ENCODE measurements around the gene PMFBP1. TPM values are rescaled to one million over a fixed set of nuclear protein-coding genes. Genes with fewer than 3 reads are reported as not detected.

The PMFBP1 gene
- total RNA-seq, 1 experiment from 2014 or later = 2.7 TPM

DNA sequence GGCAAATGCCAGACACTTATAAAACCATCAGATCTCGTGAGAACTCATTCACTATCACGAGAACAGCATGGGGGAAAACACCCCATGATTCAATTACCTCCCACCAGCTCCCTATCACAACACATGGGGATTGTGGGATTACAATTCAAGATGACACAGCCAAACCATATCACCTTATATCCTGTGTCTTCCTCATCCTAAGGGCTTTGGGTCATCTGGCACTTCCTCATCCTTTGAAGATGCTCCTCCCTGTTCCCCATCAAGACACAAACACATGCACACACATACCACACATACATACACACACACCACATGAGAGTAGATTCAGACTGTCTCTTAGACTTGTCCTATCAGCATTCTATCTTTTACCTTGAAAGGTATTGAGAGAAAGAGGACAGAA lies 2.8 kb upstream of the PMFBP1 start:
- Histone ChIP-seq H3K18ac (ENCODE audit: insufficient read length, low read depth, low read length) (no peak overlapping the region), H3K4me1 (ENCODE audit: insufficient read depth, low read length) (no peaks in the 10 kb centered on the region), H4K91ac (ENCODE audit: insufficient read length, low read depth, low read length) (no peak overlapping the region), H3K9ac (ENCODE audit: extremely low read depth, insufficient read length, low read length) (no peak overlapping the region), H4K20me1 (ENCODE audit: control insufficient read depth, insufficient read depth, insufficient read length) (no peaks in the 10 kb centered on the region), H3K4me2 (ENCODE audit: insufficient read depth, insufficient read length, low read length) (no peak overlapping the region), H2BK12ac (ENCODE audit: insufficient read length, low read depth, low read length) (no peak overlapping the region), H3K9me3 (ENCODE audit: control insufficient read depth, low read depth, low read length) (no peaks in the 10 kb centered on the region), H3K23me2 (ENCODE audit: insufficient read length, low read depth, low read length, poor library complexity, severe bottlenecking) (no peaks in the 10 kb centered on the region), H3K14ac (ENCODE audit: insufficient read depth, low read length) (no peak overlapping the region), H3K23ac (ENCODE audit: insufficient read length, low read depth, low read length) (no peak overlapping the region), H2AK5ac (ENCODE audit: insufficient read length, low read length) (no peak overlapping the region), H2AFZ (ENCODE audit: low read length) (no peak overlapping the region), H2BK5ac (ENCODE audit: insufficient read length, low read length) (no peak overlapping the region), H3T11ph (ENCODE audit: low read length) (no peak overlapping the region), H3K27ac (ENCODE audit: insufficient read length, low read depth, low read length) (no peak overlapping the region), H2BK20ac (ENCODE audit: low read depth, low read length, poor library complexity, severe bottlenecking) (no peak overlapping the region), H2BK15ac (ENCODE audit: low read depth, low read length) (no peak overlapping the region), H2BK120ac (ENCODE audit: low read depth, low read length, poor library complexity, severe bottlenecking) (no peak overlapping the region), H3K27me3 (ENCODE audit: insufficient read depth, low read length) (no peaks in the 10 kb centered on the region), H3K79me1 (ENCODE audit: insufficient read depth, low read depth, low read length, poor library complexity, severe bottlenecking) (no peaks in the 10 kb centered on the region), H3K56ac (ENCODE audit: insufficient read length, low read depth, low read length) (no peak overlapping the region), H4K8ac (replicated peaks; ENCODE audit: insufficient read length, low read depth, low read length) (no peak overlapping the region), H3K4ac (ENCODE audit: low read depth, low read length) (no peak overlapping the region), H4K5ac (ENCODE audit: insufficient read length, low read depth, low read length) (no peak overlapping the region), H3K79me2 (ENCODE audit: insufficient read depth, low read length) (no peaks in the 10 kb centered on the region)
- no peak for DNase-seq
- Mint-ChIP-seq H3K4me1 (peaks cover 6% of the 10 kb centered on the region in 2 experiments), H3K27ac (no peak overlapping the region), H3K27me3 (ENCODE audit: low read depth) (peaks cover 5% of the 10 kb centered on the region), H3K9me3 (no peaks in the 10 kb centered on the region), H3K4me3 (no peak overlapping the region), H3K36me3 (ENCODE audit: insufficient read depth in 1 of 3, low read depth in 3 of 3) (no peaks in the 10 kb centered on the region)
- no CpG with 5 or more reads among the region's 2 CpGs for WGBS (ENCODE audit: extremely low coverage, insufficient read length, low lambda C conversion rate)
- no peak for TF ChIP-seq CTCF (conservative IDR thresholded peaks at IDR 0.05)
